GM12892 (cell line): Measurements from ENCODE around the gene ASCC1.
"Not testable (repeated sequence)": the region's sequence is repeated elsewhere in the genome, so short reads cannot be mapped to it uniquely, and the experiment has no call there.

Source experiments
- DNase-seq: peaks from one replicate; pipeline ENCODE4 v3.0.0; 2011; ENCODE audit not compliant: insufficient read length
- FAIRE-seq: peaks from 2 replicates; lab custom pipeline; 2011; peaks lifted over from hg19 to GRCh38; lab: Jason Lieb, UNC
- POLR2A ChIP-seq: IDR thresholded peaks from 2 replicates; pipeline ENCODE4 v1.6.1; 2011; ENCODE audit warnings: low read depth, low read length, control low read depth
- POLR2AphosphoS5 ChIP-seq: IDR thresholded peaks from 2 replicates; pipeline ENCODE4 v1.6.1; 2011; ENCODE audit warnings: low read depth, low read length, control low read depth
- TAF1 ChIP-seq: IDR thresholded peaks from 2 replicates; pipeline ENCODE4 v1.6.1; 2011; ENCODE audit warnings: low read depth, mild to moderate bottlenecking, control low read depth, low read length, borderline replicate concordance

Gene ASCC1

DNA sequence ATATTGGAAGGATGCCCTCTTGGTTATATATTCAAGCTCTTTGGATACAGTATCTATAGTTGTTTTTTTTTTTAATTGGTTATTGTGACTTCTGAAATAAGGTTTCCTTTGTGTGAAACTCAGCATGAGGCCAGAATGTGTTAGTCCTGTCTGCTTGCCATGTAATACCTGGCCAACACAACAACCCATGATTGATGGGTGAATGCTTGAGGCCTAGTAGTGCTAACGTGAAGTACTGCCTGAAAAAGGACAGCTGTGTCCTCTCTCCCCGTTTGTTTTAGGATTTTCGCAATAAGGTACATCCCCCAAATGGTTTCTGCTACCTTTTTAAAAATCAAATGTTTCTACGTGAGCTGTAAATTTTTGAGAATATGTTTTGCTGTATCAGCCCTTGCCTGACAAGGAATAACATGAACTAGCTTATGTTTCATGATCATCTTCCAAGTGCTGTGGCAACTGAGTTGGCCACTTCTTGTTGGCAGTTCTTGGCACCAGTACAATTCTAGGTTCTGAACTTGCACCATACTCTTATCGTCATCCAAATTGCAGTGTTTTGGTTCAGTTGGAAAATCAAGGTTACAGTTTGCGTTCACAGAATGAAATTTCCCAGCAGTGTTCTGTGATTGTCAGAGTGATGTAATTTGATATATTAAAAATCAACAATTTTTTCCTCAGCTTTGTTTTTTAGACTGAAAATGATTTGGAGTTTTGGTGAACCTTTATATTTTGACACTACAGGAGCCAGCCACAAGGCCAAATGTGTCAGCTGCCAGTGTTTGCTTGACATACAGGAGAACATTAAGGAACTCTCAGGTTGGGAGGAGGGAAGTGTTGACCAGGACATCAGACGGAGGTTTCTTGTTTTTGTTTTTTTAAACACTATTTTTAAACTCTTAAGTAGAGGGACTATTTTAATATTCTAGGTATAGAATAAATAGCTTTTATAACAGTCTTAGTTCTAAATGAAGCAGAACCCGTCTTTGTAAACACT lies 13.5 kb upstream of the ASCC1 start:
- DNase-seq (no peak), FAIRE-seq (no peak)
- no peak for TF ChIP-seq TAF1
- no peak for TF ChIP-seq POLR2A
- no peak for TF ChIP-seq POLR2AphosphoS5

DNA sequence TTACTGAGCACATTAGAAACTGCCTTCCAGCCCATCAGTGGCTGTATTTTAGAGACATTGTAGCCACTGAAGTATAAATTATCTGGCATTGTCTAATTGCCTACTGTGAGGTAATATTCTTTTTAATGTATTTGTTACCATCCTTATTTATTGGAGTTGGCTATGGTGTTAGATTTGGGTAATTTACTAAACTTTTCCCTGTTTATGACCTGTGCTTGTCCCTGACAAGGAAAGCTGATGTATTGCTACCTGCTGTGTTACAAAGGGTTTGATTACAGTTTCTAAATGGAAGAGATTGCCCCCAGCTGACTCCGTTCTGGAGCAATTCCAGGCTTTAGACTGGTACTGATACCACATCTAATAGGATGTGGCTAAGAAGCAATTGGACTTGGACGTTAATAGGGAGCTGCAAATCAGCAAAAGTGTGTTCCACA lies 12.3 kb upstream of the ASCC1 start:
- no peak for DNase-seq
- no peak for TF ChIP-seq TAF1
- TF ChIP-seq POLR2AphosphoS5 = no peak
- TF ChIP-seq POLR2A = no peak
- no peak for FAIRE-seq

DNA sequence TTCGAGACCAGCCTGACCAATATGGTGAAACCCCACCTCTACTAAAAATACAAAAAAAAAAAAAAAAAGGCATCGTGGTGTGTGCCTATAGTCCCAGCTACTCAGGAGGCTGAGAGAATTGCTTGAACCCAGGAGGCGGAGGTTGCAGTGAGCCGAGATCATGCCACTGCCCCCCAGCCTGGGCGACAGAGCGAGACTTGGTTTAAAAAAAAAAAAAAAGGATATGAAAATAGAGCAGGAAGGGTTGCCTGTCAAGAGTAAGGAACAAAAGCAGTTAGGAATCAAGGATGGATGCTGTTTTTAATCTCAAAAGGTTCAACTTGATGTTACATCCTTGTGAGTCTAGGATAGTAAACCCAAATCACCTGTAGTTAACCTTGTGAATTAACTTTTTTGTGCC lies 11.8 kb upstream of the ASCC1 start:
- TF ChIP-seq TAF1 = no peak
- TF ChIP-seq POLR2A = no peak
- no peak for TF ChIP-seq POLR2AphosphoS5
- DNase-seq (no peak), FAIRE-seq (no peak)

- no peak for DNase-seq
- FAIRE-seq = no peak
- no peak for TF ChIP-seq POLR2AphosphoS5
- TF ChIP-seq TAF1 = no peak
- TF ChIP-seq POLR2A = no peak
Observed at GRCh38 chr10:72226418-72227027, 10.4 kb upstream of the ASCC1 start.

DNA sequence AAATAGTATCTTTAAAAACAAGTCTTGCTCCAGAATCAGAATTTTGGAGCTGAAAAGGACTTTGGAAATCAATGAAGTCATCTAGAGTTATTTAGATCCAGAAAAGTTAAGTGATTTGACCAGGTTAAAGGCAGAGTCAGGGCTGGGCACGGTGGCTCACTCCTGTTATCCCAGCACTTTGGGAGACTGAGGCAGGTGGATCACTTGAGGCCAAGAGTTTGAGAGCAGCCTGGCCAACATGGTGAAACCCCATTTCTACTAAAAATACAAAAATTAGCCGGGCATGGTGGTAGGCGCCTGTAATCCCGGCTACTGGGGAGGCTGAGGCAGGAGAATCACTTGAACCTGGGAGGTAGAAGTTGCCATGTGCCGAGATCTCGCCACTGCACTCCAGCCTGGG lies 8.1 kb upstream of the ASCC1 start:
- not testable (repeated sequence) for FAIRE-seq, DNase-seq

DNA sequence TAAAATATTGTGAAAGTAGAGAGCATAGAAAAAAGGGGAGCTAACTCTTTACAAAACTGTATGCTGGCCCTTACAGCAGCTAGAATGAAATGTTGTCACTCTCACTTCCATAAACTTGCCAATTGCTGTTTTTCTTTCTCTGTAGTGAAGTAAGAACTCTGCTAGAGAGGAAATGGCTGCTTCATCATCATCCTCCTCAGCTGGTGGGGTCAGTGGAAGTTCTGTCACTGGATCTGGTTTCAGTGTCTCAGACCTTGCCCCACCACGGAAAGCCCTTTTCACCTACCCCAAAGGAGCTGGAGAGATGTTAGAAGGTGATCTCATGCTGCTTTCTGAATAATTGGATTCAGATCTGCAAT lies 7.6 kb upstream of the ASCC1 start:
- DNase-seq (no peak), FAIRE-seq (no peak)
- TF ChIP-seq POLR2A (no peak), TAF1 (no peak), POLR2AphosphoS5 (no peak)

GRCh38 chr10:72221278-72221677 lies 5.2 kb upstream of the ASCC1 start:
- FAIRE-seq = no peak
- no peak for DNase-seq
- TF ChIP-seq POLR2A = no peak
- TF ChIP-seq POLR2AphosphoS5 = no peak
- TF ChIP-seq TAF1 = no peak

GRCh38 chr10:72220637-72221036 lies 4.6 kb upstream of the ASCC1 start:
- FAIRE-seq (no peak), DNase-seq (no peak)
- TF ChIP-seq POLR2AphosphoS5 (no peak), TAF1 (no peak), POLR2A (no peak)

- no peak for DNase-seq
- TF ChIP-seq TAF1 = no peak
- no peak for TF ChIP-seq POLR2AphosphoS5
- no peak for TF ChIP-seq POLR2A
- FAIRE-seq = no peak
Observed at GRCh38 chr10:72219235-72219814, 3.2 kb upstream of the ASCC1 start.

GRCh38 chr10:72218726-72219125 lies 2.6 kb upstream of the ASCC1 start:
- no peak for FAIRE-seq
- DNase-seq = no peak
- TF ChIP-seq POLR2A = no peak
- TF ChIP-seq TAF1 = no peak
- TF ChIP-seq POLR2AphosphoS5 = no peak

GRCh38 chr10:72218325-72218724 lies 2.2 kb upstream of the ASCC1 start:
- FAIRE-seq = peak; percentile 65
- DNase-seq = no peak
- TF ChIP-seq TAF1 (no peak), POLR2AphosphoS5 (no peak), POLR2A (no peak)

GRCh38 chr10:72211832-72212231 lies 4.2 kb downstream of the ASCC1 start:
- FAIRE-seq, DNase-seq: not testable (repeated sequence)

GRCh38 chr10:72211381-72211780 lies 4.7 kb downstream of the ASCC1 start:
- FAIRE-seq, DNase-seq: not testable (repeated sequence)

- not testable (repeated sequence) for DNase-seq, FAIRE-seq
Observed at GRCh38 chr10:72208526-72208925, 7.5 kb downstream of the ASCC1 start.
